K562 (cell line): ENCODE data around the gene ZNF490. TPM values are rescaled to one million over a fixed set of nuclear protein-coding genes. Genes with fewer than 3 reads are reported as not detected.
A peak's percentile ranks its signal among the peaks of the same experiment; 100 is the strongest.

Experiments
- ATAC-seq: fragments of 200-7000 bp; cut with Tn5 transposase; 3 replicates; pipeline ENCODE4 v1.9.1; 2020; ENCODE audit warnings: moderate library complexity
- BruUV-seq: library from RNA; stranded (reverse); fragments of 400-500 nt; replicated peaks from 2 replicates; lab custom pipeline; 2021; lab: Mats Ljungman, UMichigan
- CTCF ChIA-PET: fragments of 300-600 bp; formaldehyde crosslinking; extraction: SDS; loops from one replicate; lab custom pipeline; 2021; ENCODE audit warnings: low intra/inter-chr PET ratio; lab: Yijun Ruan, JAX
- POLR2A ChIA-PET: fragments of 300-600, 350-650 bp; sonication (Branson Sonifier 250); formaldehyde crosslinking; extraction: SDS; loops from one replicate; lab custom pipeline; 2021; ENCODE audit warnings: antibody characterized with exemption, inconsistent platforms; lab: Yijun Ruan, JAX
- DNase-seq, 4 experiments: peaks; one replicate each; pipeline versions ENCODE4 v3.0.0 to v3.0.0-alpha.2; 2011 to 2018; ENCODE audit warnings: low spot score in 3 of 4, mixed read lengths in 3 of 4; ENCODE audit errors: extremely low read depth in 1 of 4
- FAIRE-seq: peaks from 2 replicates; lab custom pipeline; 2011; peaks lifted over from hg19 to GRCh38; lab: Jason Lieb, UNC
- H2AFZ ChIP-seq: 2 replicates; pipeline ENCODE4 v1.6.0; 2011; ENCODE audit warnings: low read depth, low read length, control low read depth, inconsistent platforms
- H3K27ac ChIP-seq: fragments of 200-600 bp; 3 replicates; pipeline ENCODE4 v1.8.0; 2011; ENCODE audit warnings: low read depth, mild to moderate bottlenecking, control low read depth, inconsistent platforms, low read length, moderate library complexity, mixed read lengths; ENCODE audit errors: extremely low read depth
- H3K27me3 ChIP-seq, 2 experiments: fragments of 300-600 bp in 1 of 2; 2 replicates in 1 of 2; 3 replicates in 1 of 2; pipeline versions ENCODE4 v1.6.0 to v1.8.0; 2011; ENCODE audit warnings: inconsistent platforms in 2 of 2, low read length in 2 of 2, mild to moderate bottlenecking in 1 of 2, mixed read lengths in 1 of 2, moderate library complexity in 1 of 2; ENCODE audit not compliant: control insufficient read depth in 2 of 2, insufficient read depth in 2 of 2
- H3K36me3 ChIP-seq: fragments of 300-600 bp; 3 replicates; pipeline ENCODE4 v1.8.0; 2011; ENCODE audit warnings: mild to moderate bottlenecking, low read length, inconsistent platforms; ENCODE audit not compliant: control insufficient read depth, insufficient read depth
- H3K4me1 ChIP-seq, 2 experiments: fragments of 200-600 bp in 1 of 2; replicated peaks in 1 of 2; 2 replicates in 1 of 2; 3 replicates in 1 of 2; pipeline versions ENCODE4 v1.5.1 to v1.8.0; 2011; ENCODE audit warnings: inconsistent platforms in 2 of 2, low read length in 2 of 2, mild to moderate bottlenecking in 1 of 2, mixed read lengths in 1 of 2, moderate library complexity in 1 of 2; ENCODE audit not compliant: control insufficient read depth in 2 of 2, insufficient read depth in 2 of 2
- H3K4me2 ChIP-seq: 2 replicates; pipeline ENCODE4 v1.6.1; 2011; ENCODE audit warnings: low read length, control low read depth, inconsistent platforms, mixed read lengths; ENCODE audit not compliant: insufficient read depth
- H3K4me3 ChIP-seq: fragments of 200-600 bp; sonication (generic), shearing (Covaris generic); 2 replicates; pipeline ENCODE4 v1.5.1; 2016; ENCODE audit warnings: control low read depth, inconsistent platforms
- H3K79me2 ChIP-seq: fragments of 200-600 bp; 3 replicates; pipeline ENCODE4 v1.8.0; 2011; ENCODE audit warnings: low read length, inconsistent platforms; ENCODE audit not compliant: control insufficient read depth, insufficient read depth
- H3K9ac ChIP-seq, 2 experiments: 2 replicates each; pipeline versions ENCODE4 v1.6.0 to v1.6.1; 2011; ENCODE audit warnings: low read depth in 2 of 2, low read length in 2 of 2, control low read depth in 1 of 2, inconsistent platforms in 1 of 2, mild to moderate bottlenecking in 1 of 2, mixed read lengths in 1 of 2; ENCODE audit not compliant: insufficient read depth in 1 of 2
- H3K9me1 ChIP-seq: one replicate; pipeline ENCODE4 v1.6.0; 2011; ENCODE audit warnings: inconsistent platforms, mild to moderate bottlenecking, low read length, moderate library complexity; ENCODE audit not compliant: control insufficient read depth, insufficient read depth
- H3K9me3 ChIP-seq: replicated peaks from 2 replicates; pipeline ENCODE4 v1.5.1; 2011; ENCODE audit warnings: low read depth, low read length, inconsistent platforms; ENCODE audit not compliant: control insufficient read depth, insufficient read depth
- H4K20me1 ChIP-seq: replicated peaks from 2 replicates; pipeline ENCODE4 v1.6.1; 2011; ENCODE audit warnings: low read length, inconsistent platforms, mixed read lengths; ENCODE audit not compliant: control insufficient read depth, insufficient read depth
- CSDE1 ChIP-seq, 2 experiments: fragments of 450-650 bp; IDR thresholded peaks; 2 replicates each; pipeline ENCODE4 v1.6.1; 2016; ENCODE audit warnings: mild to moderate bottlenecking in 1 of 2
- E2F5 ChIP-seq: sonication (generic); formaldehyde crosslinking; IDR thresholded peaks from 2 replicates; pipeline ENCODE4 v1.8.0; 2022; ENCODE audit warnings: mild to moderate bottlenecking, missing genetic modification reagents
- FOXA1 ChIP-seq: fragments of 450-650 bp; IDR thresholded peaks from 2 replicates; pipeline ENCODE4 v1.6.1; 2016; ENCODE audit warnings: mild to moderate bottlenecking, borderline replicate concordance
- HMGXB4 ChIP-seq: sonication (generic); formaldehyde crosslinking; IDR thresholded peaks from 2 replicates; pipeline ENCODE4 v1.8.1; 2023; ENCODE audit warnings: mild to moderate bottlenecking, missing genetic modification reagents
- IRF9 ChIP-seq: fragments of 450-650 bp; IDR thresholded peaks from 2 replicates; pipeline ENCODE4 v1.6.1; 2016; ENCODE audit warnings: missing biosample characterization, missing genetic modification characterization
- NFIC ChIP-seq: fragments of 450-650 bp; IDR thresholded peaks from 2 replicates; pipeline ENCODE4 v1.6.1; 2017; ENCODE audit warnings: mild to moderate bottlenecking, inconsistent platforms
- RAD51 ChIP-seq: fragments of 450-650 bp; IDR thresholded peaks from 2 replicates; pipeline ENCODE4 v1.7.1; 2016; ENCODE audit warnings: low read depth, mild to moderate bottlenecking, borderline replicate concordance
- SMAD4 ChIP-seq: fragments of 250-450 bp; sonication (Bioruptor Pico); conservative IDR thresholded peaks from 2 replicates; pipeline ENCODE4 v1.8.0; 2021; ENCODE audit warnings: inconsistent platforms, mild to moderate bottlenecking, moderate library complexity
- THRA ChIP-seq: fragments of 450-650 bp; IDR thresholded peaks from 2 replicates; pipeline ENCODE4 v1.6.1; 2017; ENCODE audit warnings: mild to moderate bottlenecking, moderate library complexity
- ZBTB33 ChIP-seq: sonication (generic); formaldehyde crosslinking; IDR thresholded peaks from 2 replicates; pipeline ENCODE4 v1.8.1; 2023; ENCODE audit warnings: mild to moderate bottlenecking, missing genetic modification reagents
- ZNF347 ChIP-seq: fragments of 450-650 bp; formaldehyde crosslinking; IDR thresholded peaks from 2 replicates; pipeline ENCODE4 v1.4.0; 2020; ENCODE audit warnings: low read depth, mild to moderate bottlenecking, moderate library complexity
- ZNF445 ChIP-seq: fragments of 250-450 bp; sonication (Bioruptor Pico); IDR thresholded peaks from 2 replicates; pipeline ENCODE4 v1.4.0; 2020; ENCODE audit warnings: low read depth, mild to moderate bottlenecking, moderate library complexity
- WGBS: fragments of 100-300 bp; shearing (Covaris generic); methylation state at CpG from one replicate; pipeline ENCODE4 v1.1.6; 2016; ENCODE audit warnings: low coverage, mixed read lengths; ENCODE audit not compliant: insufficient coverage; ENCODE audit errors: missing lambda C conversion rate; 5-methylcytosine and 5-hydroxymethylcytosine counted together
- in situ Hi-C: fragments of 300-500 bp; cut with MboI; formaldehyde crosslinking; loops from 4 replicates; pipeline ENCODE4 v1.15.0; 2018; ENCODE audit warnings: inconsistent platforms, mixed read lengths
- intact Hi-C: fragments of 100-400 bp; cut with micrococcal nuclease; formaldehyde crosslinking; loops from 2 replicates; pipeline ENCODE4 v1.14.2; 2022
- polyA plus RNA-seq, 8 experiments: library from polyadenylated mRNA; depleted of rRNA in 4 of 8; stranded (reverse) in 5 of 8; unstranded in 3 of 8; fragments of >200 nt; fragmentation: Nextera tagmentation in 2 of 8; fragmentation: Illumina TruSeq in 1 of 8; extraction: Ambion mirVana in 2 of 8; extraction: Trizol in 1 of 8; gene quantifications; 2 replicates each; pipeline versions ENCODE4 v1.2.1 to v1.2.3, GENCODE V29; 2011 to 2014; ENCODE audit warnings: inconsistent platforms in 1 of 8, missing spikeins in 1 of 8
- total RNA-seq, 7 experiments: library from RNA; depleted of rRNA in 6 of 7; stranded (reverse); fragments of >200 nt in 6 of 7; fragmentation: Illumina TruSeq in 2 of 7; extraction: Trizol in 2 of 7; gene quantifications; 2 replicates each; pipeline versions ENCODE4 v1.2.1 to v1.2.3, GENCODE V29; 2011 to 2021; ENCODE audit warnings: low replicate concordance in 1 of 7

ZNF490 gene
- total and polyA plus RNA-seq, 9 of the 15 experiments (the other 6 are each of a cell fraction or from before 2014, with no cell fraction given): 0.90 to 8.3 (median 4.4) TPM

- peaks cover 29% of the 10 kb centered on the region; the same call in 2 of the 3 replicates for H3K36me3 ChIP-seq
- H3K4me3 ChIP-seq: no peak overlapping the region
- in situ Hi-C loops: no loop called here
- no peak overlapping the region for H2AFZ ChIP-seq
- WGBS: 93% methylated on average over 23 of the region's 50 CpGs
- H3K4me2 ChIP-seq: no peak overlapping the region
- H3K27me3 ChIP-seq: no peaks in the 10 kb centered on the region
- ATAC-seq (peak; percentile 89), FAIRE-seq (no peak), DNase-seq (peak; percentile 23 to 85 (median 76))
- H3K9me3 ChIP-seq: 0 out of 2 replicates have a peak, but pooled peaks cover 1% of the 10 kb centered on the region
- peaks cover 2 to 8% of the 10 kb centered on the region in 2 experiments; a peak in 4 of 5 replicates for H3K4me1 ChIP-seq
- no peaks in the 10 kb centered on the region for H4K20me1 ChIP-seq
- POLR2A ChIA-PET: interaction anchor here (0.9 kb wide), 1 partner anchor 9 kb away, joined by 3 read pairs; the partner anchor contains the start of genes MAN2B1 and WDR83
- intact Hi-C loops: no loop called here
- H3K79me2 ChIP-seq: no peaks in the 10 kb centered on the region
- no peaks in the 10 kb centered on the region for H3K9me1 ChIP-seq
- H3K27ac ChIP-seq: no peak overlapping the region
- BruUV-seq: no TSS peak
- CTCF ChIA-PET: no interaction called here
- no peak overlapping the region for H3K9ac ChIP-seq
- TF ChIP-seq HMGXB4 (CRISPR knock-in tag) (no peak), RAD51 (no peak), SMAD4 (CRISPR knock-in tag) (no peak), ZNF347 (no peak), E2F5 (CRISPR knock-in tag) (no peak), ZNF445 (CRISPR knock-in tag) (no peak), NFIC (peak; percentile 39; the same call in 1 of the 2 replicates), IRF9 (no peak), THRA (no peak), FOXA1 (no peak), CSDE1 (IDR thresholded peaks at IDR 0.05) (no peak), ZBTB33 (CRISPR knock-in tag) (peak; percentile 93)
Observed at GRCh38 chr19:12656899-12657571, 46.4 kb upstream of the ZNF490 start.
